K562 (cell line): Measurements from ENCODE around the gene PAFAH2. TPM values are rescaled to one million over a fixed set of nuclear protein-coding genes. Genes with fewer than 3 reads are reported as not detected.

Source experiments
- CBFA2T2 ChIP-seq: fragments of 450-650 bp; conservative IDR thresholded peaks from 2 replicates; pipeline ENCODE4 v1.6.1; 2017; ENCODE audit warnings: mild to moderate bottlenecking
- DACH1 ChIP-seq: fragments of 450-650 bp; IDR thresholded peaks from 2 replicates; pipeline ENCODE4 v1.6.1; 2018; ENCODE audit not compliant: partially characterized antibody
- GTF2F1 ChIP-seq: IDR thresholded peaks from 2 replicates; pipeline ENCODE4 v1.6.1; 2011; ENCODE audit warnings: low read depth, low read length, improper control_type of control experiment
- LARP7 ChIP-seq: fragments of 450-650 bp; IDR thresholded peaks from 2 replicates; pipeline ENCODE4 v1.6.1; 2016
- RBM22 ChIP-seq: fragments of 200-400 bp; formaldehyde crosslinking; IDR thresholded peaks from 2 replicates; pipeline ENCODE4 v1.6.1; 2018; ENCODE audit warnings: low read length, low read depth; ENCODE audit not compliant: poor library complexity, severe bottlenecking
- RBM39 ChIP-seq: fragments of 200-400 bp; formaldehyde crosslinking; optimal IDR thresholded peaks from 2 replicates; pipeline ENCODE3; 2018; ENCODE audit warnings: low read depth, low read length
- REST ChIP-seq, 2 experiments: fragments of 450-650 bp; formaldehyde crosslinking in 1 of 2; IDR thresholded peaks; 2 replicates each; pipeline versions ENCODE4 v1.4.0 to v1.6.1; 2014 to 2020; ENCODE audit warnings: mild to moderate bottlenecking in 2 of 2, borderline replicate concordance in 1 of 2, low read depth in 1 of 2
- SETDB1 ChIP-seq: IDR thresholded peaks from one replicate; pipeline ENCODE4 v1.6.1; 2012; ENCODE audit warnings: low read length, control low read depth, inconsistent platforms
- SMARCA5 ChIP-seq: fragments of 450-650 bp; IDR thresholded peaks from 2 replicates; pipeline ENCODE4 v1.6.1; 2016
- SOX6 ChIP-seq: fragments of 450-650 bp; IDR thresholded peaks from 2 replicates; pipeline ENCODE4 v1.6.1; 2014; ENCODE audit warnings: mild to moderate bottlenecking
- ZKSCAN1 ChIP-seq: fragments of 150-350 bp; IDR thresholded peaks from 2 replicates; pipeline ENCODE4 v1.6.1; 2016; ENCODE audit warnings: low read depth, low read length
- ZNF212 ChIP-seq: fragments of 450-650 bp; formaldehyde crosslinking; IDR thresholded peaks from 2 replicates; pipeline ENCODE4 v1.4.0; 2020; ENCODE audit warnings: mild to moderate bottlenecking
- ZNF354B ChIP-seq: fragments of 250-450 bp; sonication (Bioruptor Pico); IDR thresholded peaks from 2 replicates; pipeline ENCODE4 v1.4.0; 2020
- polyA plus RNA-seq, 8 experiments: library from polyadenylated mRNA; depleted of rRNA in 4 of 8; stranded (reverse) in 5 of 8; unstranded in 3 of 8; fragments of >200 nt; fragmentation: Nextera tagmentation in 2 of 8; fragmentation: Illumina TruSeq in 1 of 8; extraction: Ambion mirVana in 2 of 8; extraction: Trizol in 1 of 8; gene quantifications; 2 replicates each; pipeline versions ENCODE4 v1.2.1 to v1.2.3, GENCODE V29; 2011 to 2014; ENCODE audit warnings: inconsistent platforms in 1 of 8, missing spikeins in 1 of 8
- total RNA-seq, 7 experiments: library from RNA; depleted of rRNA in 6 of 7; stranded (reverse); fragments of >200 nt in 6 of 7; fragmentation: Illumina TruSeq in 2 of 7; extraction: Trizol in 2 of 7; gene quantifications; 2 replicates each; pipeline versions ENCODE4 v1.2.1 to v1.2.3, GENCODE V29; 2011 to 2021; ENCODE audit warnings: low replicate concordance in 1 of 7
- TF ChIP-seq, protein P1 (sequence below): fragments of 450-650 bp; conservative IDR thresholded peaks from 2 replicates; pipeline ENCODE4 v1.6.1; 2016; ENCODE audit warnings: missing genetic modification characterization, low read depth, mild to moderate bottlenecking, control low read depth, missing compliant biosample characterization
- TF ChIP-seq, protein P2 (sequence below): fragments of 450-650 bp; IDR thresholded peaks from 2 replicates; pipeline ENCODE4 v1.6.1; 2018; ENCODE audit not compliant: partially characterized antibody

PAFAH2 gene
- total and polyA plus RNA-seq, 9 of the 15 experiments (the other 6 are each of a cell fraction or from before 2014, with no cell fraction given) = 4.2 to 10.9 (median 6.8) TPM

DNA sequence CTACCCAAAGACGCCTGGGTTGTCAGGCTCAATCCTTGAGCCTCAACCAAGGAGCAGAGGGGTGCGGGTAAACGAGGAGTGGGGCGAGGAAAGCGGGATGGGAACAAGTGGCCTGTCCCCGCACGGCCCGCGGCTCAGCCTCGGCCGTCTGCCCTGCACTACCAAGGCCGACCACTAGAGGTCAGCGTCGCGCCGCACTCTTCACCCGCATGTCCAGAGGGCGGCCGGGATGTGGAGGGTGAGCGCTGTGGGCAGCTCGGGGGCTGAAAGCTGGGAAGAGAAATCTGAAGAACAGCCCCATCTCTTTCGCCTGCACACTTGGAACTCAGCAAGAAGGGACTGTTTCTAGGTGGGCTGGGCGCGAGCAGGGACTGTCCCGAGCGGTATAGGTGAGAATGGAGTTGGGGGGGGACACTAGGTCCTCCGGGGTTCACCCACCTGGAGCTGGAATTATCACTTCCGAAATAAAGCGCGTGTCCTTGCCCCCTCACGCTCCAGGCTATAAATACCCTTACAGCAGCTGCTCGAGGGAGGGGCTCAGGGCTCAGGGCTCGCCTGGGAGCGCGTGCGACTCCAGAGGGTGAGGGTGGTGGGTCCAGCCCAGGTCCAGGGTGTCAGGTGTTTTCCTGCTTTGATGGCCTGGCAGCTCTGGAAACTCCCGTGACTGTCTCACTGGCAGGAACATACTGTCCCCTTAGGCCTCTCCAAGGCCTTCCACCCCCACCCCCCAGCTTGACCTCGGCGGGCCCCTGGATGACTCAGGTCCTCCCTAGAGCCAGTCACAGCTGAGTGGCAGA lies 38.3 kb upstream of the PAFAH2 start (continued):
- no peak for TF ChIP-seq LARP7
- TF ChIP-seq ZNF354B (CRISPR knock-in tag) = no peak
- no peak for TF ChIP-seq ZNF212 (CRISPR knock-in tag)
- no peak for TF ChIP-seq CBFA2T2
- TF ChIP-seq SOX6 = no peak
- peak; percentile 92 for TF ChIP-seq REST (IDR thresholded peaks at IDR 0.05; ENCODE audit: borderline replicate concordance)
- no peak for TF ChIP-seq REST (CRISPR knock-in tag; IDR thresholded peaks at IDR 0.05; ENCODE audit: low read depth)
- TF ChIP-seq RBM39 = no peak
- no peak for TF ChIP-seq SMARCA5
- TF ChIP-seq GTF2F1 = no peak
- TF ChIP-seq RBM22 = no peak
- TF ChIP-seq SETDB1 = no peak
- TF ChIP-seq, protein P1, sequence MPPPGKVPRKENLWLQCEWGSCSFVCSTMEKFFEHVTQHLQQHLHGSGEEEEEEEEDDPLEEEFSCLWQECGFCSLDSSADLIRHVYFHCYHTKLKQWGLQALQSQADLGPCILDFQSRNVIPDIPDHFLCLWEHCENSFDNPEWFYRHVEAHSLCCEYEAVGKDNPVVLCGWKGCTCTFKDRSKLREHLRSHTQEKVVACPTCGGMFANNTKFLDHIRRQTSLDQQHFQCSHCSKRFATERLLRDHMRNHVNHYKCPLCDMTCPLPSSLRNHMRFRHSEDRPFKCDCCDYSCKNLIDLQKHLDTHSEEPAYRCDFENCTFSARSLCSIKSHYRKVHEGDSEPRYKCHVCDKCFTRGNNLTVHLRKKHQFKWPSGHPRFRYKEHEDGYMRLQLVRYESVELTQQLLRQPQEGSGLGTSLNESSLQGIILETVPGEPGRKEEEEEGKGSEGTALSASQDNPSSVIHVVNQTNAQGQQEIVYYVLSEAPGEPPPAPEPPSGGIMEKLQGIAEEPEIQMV (tag) = no peak
- TF ChIP-seq ZKSCAN1 = peak; percentile 56; the same call in 1 of the 2 replicates
- TF ChIP-seq, protein P2, sequence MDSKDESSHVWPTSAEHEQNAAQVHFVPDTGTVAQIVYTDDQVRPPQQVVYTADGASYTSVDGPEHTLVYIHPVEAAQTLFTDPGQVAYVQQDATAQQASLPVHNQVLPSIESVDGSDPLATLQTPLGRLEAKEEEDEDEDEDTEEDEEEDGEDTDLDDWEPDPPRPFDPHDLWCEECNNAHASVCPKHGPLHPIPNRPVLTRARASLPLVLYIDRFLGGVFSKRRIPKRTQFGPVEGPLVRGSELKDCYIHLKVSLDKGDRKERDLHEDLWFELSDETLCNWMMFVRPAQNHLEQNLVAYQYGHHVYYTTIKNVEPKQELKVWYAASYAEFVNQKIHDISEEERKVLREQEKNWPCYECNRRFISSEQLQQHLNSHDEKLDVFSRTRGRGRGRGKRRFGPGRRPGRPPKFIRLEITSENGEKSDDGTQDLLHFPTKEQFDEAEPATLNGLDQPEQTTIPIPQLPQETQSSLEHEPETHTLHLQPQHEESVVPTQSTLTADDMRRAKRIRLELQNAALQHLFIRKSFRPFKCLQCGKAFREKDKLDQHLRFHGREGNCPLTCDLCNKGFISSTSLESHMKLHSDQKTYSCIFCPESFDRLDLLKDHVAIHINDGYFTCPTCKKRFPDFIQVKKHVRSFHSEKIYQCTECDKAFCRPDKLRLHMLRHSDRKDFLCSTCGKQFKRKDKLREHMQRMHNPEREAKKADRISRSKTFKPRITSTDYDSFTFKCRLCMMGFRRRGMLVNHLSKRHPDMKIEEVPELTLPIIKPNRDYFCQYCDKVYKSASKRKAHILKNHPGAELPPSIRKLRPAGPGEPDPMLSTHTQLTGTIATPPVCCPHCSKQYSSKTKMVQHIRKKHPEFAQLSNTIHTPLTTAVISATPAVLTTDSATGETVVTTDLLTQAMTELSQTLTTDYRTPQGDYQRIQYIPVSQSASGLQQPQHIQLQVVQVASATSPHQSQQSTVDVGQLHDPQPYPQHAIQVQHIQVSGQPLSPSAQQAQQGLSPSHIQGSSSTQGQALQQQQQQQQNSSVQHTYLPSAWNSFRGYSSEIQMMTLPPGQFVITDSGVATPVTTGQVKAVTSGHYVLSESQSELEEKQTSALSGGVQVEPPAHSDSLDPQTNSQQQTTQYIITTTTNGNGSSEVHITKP = peak; percentile 46
- TF ChIP-seq DACH1 = peak; percentile 22
